ENCODE results near the gene SIGLEC12. TPM values are rescaled to one million over a fixed set of nuclear protein-coding genes. Genes with fewer than 3 reads are reported as not detected.
"Not testable (repeated sequence)": the region's sequence is repeated elsewhere in the genome, so short reads cannot be mapped to it uniquely, and the experiment has no call there.

Gene SIGLEC12
- total RNA-seq, 1 experiment from 2014 or later, result not detected

DNA sequence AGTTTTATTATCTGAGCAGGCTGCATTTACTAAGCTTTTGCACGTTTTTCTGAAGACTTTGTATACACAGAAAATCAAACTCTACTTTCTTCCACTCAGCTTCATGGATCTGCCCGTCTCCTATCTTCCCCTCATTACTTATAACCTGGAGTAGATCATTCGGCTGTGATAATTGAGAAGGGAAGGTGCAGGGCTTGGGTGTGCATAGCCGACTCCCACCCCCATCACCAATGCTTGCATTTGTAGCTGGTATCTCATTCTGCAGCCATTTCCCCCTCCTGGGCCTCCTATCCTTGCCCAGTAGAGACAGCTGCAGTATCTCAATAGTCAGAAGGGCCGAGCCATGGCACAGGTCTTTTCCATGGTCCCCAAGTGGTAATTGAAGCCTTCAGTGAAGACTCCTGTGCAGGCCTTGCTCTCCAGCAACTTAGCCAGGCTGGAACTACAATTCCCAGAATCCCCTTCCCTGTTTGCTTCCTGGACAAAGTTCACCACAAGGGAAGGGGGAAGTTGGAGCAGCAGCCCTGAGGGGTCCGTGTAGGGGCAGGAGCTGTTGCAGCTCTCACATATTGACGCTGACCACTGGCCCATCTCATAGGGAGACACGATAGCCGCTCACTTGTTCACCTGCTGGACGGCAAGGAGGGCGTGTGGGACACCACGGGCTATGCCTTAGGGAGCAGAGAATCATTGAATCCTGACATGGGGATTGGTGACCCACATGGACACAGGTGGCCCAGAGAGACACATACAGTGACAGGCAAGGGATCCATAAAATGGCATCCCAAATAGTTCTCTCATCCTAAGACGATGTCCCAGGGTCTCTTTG, 41.2 kb downstream of the SIGLEC12 start:
- no peak for DNase-seq (ENCODE audit: extremely low read depth, low read depth)

DNA sequence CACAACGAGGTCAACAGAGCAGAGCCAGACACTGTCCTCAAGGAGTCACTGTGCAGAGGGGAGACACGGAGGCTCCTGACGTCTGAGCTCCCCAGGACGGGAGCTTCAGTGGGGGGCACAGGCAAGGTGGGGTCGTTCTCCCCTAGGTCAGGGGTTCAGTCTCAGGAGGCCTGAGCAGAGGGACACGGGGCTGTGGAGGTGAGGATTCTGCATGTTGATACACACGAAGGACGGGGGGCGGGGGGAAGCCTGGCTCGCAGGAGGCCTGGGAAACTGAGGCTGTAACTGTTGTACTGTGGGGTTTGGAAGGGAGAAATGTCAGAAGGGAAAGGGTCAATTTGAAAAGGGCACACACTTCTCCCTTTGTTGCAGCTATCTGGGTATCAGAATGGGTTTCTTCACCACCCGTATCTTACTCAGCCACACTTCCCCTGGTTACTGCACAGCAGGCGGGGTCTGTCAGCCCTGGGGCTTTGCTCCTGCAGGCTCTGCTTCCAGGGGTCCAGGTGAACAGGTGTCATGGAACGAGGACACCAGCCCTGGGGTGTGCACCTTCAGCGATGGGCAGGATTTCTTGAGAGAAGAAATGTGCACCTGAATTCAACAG, 42.6 kb downstream of the SIGLEC12 start:
- no peak for DNase-seq (ENCODE audit: extremely low read depth, low read depth)

DNA sequence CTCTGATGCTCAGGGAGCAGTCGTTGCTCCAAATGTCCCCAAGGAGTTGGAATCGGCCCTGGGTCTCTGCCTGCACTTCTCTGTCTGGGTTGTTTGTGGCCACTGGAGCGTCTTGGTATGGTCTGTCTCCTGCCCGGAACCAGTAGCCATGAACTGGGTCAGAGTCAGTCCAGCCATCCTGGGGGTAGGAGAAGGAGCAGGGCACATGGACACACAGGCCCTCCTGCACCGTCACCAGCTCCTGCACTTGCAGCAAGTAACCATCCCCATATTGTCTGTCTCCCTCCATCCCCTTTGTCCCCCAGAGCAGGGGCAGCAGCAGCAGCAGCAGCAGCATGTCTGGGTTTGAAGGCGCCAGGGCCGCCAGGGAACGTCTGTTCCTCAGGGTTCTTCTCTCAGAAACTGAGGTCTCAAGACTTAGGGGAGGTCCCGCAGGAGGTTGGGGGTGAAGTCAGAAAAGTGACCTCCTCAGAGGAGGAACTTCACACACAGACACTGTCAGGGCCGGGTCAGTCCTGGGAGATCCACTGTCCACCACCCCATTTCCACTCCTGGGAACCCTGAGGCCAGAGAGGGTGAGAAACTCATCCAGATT, 43.5 kb downstream of the SIGLEC12 start, which contains the start of gene SIGLEC8:
Gene SIGLEC8 (minus strand): TSS at position 404 of the 595 bp plus-strand sequence. CDS start 67 bp downstream, at position 337.
- DNase-seq (ENCODE audit: extremely low read depth, low read depth), result no peak

DNA sequence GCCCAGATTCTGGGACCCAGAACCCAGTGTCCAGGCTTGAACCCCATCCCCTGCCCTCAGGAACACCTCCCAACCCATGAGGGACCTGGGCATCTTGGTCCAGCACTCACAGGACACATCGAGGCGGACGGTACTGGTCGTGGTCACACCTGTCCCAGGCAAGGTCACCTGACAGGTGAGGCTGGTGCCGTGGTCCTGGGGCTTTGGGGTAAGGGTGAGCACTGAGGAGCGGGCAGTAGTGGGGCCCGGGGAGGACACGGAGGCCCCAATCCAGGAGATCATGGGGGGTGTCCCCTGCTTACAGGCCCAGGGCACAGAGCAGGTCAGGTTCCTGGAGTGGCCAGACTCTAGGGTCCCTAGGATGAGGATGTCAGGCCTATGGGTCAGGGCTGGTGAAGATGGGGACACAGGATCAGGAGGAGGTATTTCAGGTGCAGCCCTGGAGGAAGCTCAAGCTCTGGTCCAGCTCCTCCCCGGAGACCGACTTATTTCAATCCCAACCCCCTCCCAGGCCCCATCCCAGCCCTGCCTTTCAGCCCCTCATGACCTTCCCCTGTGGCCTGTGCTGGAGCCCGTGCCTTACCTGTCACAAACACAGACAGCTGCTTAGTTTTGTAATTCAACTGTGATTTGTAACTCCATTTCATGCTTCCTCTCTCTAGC, 44.1 kb downstream of the SIGLEC12 start:
- no peak for DNase-seq (ENCODE audit: extremely low read depth, low read depth)

DNA sequence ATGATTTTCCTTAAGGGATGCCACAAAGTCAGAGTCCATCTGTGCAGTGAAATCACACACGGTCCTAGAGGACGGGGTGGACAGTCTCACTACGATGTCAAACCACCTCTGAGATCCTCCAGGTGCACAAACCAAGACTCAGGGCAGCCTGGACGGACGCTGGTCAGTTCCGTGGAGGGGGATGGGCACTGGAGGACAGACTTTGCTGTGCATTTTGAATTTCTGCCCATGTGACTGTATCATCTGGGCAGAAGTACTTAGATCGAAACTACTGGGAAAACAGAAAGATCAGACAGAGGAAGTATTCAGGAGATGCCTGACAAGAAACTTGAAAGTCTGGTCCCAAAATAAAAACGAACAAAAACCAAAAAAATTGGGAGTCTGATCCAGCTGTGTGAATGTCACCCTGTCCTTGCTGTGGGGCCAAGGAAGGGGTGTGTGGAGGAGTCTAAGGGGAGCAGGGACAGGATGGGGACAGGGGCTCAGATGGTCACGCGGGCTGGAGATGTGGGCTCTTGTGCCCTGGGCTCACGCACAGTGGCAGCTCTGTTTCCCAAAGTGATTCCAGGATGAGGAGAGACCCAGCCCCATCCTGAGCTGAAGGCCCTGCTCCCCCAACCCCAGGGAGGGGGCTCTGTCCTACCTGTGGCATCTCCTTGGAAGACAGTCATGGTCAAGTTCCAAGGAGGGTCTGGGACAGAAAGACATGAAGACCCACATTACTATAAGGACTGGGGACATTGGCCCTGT, 44.9 kb downstream of the SIGLEC12 start:
- no peak for DNase-seq (ENCODE audit: extremely low read depth, low read depth)

DNA sequence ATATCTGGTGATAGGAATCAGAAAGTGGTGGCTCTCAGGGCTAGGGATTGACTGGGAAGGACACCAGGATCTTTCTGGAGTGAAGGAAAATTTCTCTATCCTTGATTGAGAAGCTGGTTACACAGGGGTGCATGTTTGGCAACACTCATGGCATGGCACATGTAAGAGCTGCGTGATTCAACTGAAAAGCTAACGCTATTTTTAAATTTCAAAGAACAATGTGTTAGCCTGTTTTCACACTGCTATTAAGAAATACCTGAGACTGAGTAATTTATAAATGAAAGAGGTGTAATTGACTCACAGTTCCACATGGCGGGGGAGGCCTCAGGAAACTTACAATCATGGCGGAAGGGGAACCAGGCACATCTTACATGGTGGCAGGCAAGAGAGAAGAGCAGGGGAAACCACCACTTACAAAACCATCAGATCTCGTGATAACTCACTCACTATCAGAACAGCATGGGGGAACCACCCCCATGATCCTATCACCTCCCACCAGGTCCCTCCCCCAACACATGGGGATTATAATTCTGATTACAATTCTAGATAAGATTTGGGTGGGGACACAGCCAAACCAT, 50.8 kb downstream of the SIGLEC12 start:
- DNase-seq (ENCODE audit: extremely low read depth, low read depth), result no peak

DNA sequence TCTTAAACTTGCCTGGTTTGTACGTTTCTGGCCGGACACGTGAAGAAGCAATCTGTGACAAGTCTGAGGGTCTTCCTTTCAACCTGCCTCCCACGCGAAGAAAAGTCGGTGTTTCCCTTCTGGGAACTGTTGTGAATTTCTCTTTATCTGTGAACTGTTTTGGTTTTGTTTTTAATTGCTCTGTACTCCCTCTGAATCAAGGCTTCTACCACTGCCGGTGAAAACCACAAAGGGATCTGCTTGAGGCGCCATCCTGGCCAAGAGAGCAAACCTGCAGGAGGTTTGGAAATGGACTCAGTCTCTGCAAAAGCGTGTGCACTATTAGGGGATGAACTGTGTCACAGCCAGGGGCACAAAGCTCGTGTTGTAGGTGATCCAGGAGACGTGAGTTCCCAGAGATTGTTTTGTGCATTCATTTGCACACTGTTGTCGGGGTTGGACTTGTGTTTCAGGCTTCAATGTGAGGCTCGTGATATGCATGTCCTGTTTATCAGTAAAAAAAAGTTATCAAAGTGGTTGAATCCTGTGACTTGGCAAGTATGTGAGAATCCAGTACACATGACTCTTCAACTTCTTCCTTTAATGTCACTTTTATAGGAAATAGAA, 53.1 kb downstream of the SIGLEC12 start:
- no peak for DNase-seq (ENCODE audit: extremely low read depth, low read depth)

DNA sequence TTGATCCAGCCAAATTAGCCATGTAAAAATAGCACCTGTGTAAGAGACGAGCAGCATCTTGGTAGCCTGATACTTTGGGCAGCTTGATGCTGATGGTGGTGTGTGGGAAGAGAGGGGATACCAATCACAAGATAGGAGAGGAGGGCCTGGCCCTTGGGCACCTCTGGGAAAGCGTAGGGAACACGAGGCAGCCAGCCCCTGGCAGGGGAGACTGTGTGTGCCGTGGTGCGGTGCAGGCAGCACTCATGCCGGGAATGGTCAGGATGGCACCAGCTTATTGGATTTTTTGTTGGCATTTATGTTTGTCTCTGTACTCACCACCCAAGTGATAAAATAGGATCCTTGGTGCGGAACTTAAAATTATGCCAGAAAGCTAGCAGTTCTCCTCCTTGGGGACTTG, 53.6 kb downstream of the SIGLEC12 start:
- DNase-seq (ENCODE audit: extremely low read depth, low read depth), result no peak

DNA sequence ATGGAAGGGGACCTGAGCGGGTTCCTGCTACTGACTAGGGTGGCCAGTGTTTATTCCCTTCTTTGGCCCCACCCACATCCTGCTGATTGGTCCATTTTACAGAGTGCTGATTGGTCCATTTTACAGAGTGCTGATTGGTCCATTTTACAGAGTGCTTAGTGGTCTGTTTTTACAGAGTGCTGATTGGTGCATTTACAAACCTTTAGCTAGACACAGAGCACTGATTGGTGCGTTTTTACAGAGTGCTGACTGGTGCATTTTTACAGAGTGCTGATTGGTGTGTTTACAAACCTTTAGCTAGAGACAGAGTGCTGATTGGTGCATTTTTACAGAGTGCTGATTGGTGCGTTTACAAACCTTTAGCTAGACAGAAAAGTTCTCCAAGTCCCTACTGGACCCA, 54.1 kb downstream of the SIGLEC12 start:
- DNase-seq (ENCODE audit: extremely low read depth, low read depth), result not testable (repeated sequence)

DNA sequence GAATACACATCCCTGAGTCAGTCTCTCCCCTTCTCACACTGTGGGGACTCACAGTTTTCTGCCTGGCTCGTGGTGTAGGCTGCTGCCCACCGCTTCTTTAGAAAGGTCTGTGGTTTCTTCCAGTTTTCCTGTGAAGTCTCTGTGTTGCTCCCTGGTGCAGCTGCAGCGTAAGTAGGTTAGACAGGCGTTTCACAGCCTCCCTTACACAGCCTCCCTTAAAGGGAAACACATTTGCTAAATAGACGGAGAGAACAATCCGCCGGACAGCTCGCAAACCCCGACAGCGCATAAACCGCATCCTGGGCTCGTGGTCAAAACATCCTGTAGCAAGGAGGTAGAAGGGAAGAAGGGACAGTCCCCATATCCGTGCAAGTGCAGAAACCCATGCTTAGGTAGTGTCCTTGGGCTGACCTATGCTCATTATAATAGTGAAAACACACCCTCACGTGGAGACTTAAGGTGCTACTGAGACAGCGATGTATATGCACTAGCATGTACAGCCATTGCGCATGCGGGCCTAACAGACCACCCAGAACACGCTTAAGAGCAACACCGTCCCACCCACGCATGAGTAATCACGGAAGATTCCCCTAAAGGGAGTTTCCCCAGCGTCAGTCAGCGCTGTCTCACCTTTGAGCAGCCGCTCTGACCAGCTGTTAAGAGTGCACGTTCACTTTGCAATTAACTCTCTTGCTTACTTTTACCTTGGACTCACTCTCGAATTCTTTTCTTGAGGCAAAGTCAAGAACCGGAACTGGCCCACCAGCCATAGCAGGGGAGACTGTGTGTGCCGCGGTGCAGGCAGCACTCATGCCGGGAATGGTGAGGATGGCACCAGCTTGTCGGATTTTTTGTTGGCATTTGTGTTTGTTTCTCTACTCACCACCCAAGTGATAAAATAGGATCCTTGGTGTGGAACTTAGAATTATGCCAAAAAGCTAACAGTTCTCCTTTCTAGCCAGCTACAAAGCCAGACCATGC, 59.9 kb downstream of the SIGLEC12 start:
- DNase-seq (ENCODE audit: extremely low read depth, low read depth), result no peak

Small RNA genes lying within 50 kb of the gene (small RNA-seq; reads per million reads assigned to genes)
- gene AC020914.3, result 0 reads per million in 2 experiments
- gene AC020914.5, result 0 reads per million in 2 experiments

Other genes starting within 250 kb of the SIGLEC12 start
- 0.66 TPM in 1 of 2 replicates, not detected in the other for gene IGLON5, start 190.2 kb downstream of the SIGLEC12 start, total RNA-seq (2014; rRNA removed; shearing (Covaris generic))
- gene VSIG10L, start 159.7 kb downstream of the SIGLEC12 start, total RNA-seq (2014; rRNA removed; shearing (Covaris generic)), result 1.2 and 1.6 TPM in 2 replicates
- 77.3 and 88.4 TPM in 2 replicates for gene ETFB, start 135.4 kb downstream of the SIGLEC12 start, total RNA-seq (2014; rRNA removed; shearing (Covaris generic))
- gene CLDND2, start 132.8 kb downstream of the SIGLEC12 start, total RNA-seq (2014; rRNA removed; shearing (Covaris generic)), result 0.27 and 1.2 TPM in 2 replicates
- not detected in 2 replicates for gene NKG7, start 129.1 kb downstream of the SIGLEC12 start, total RNA-seq (2014; rRNA removed; shearing (Covaris generic))
- gene LIM2, start 113.8 kb downstream of the SIGLEC12 start, total RNA-seq (2014; rRNA removed; shearing (Covaris generic)), result not detected in 2 replicates
- gene C19orf84, start 111.2 kb downstream of the SIGLEC12 start, total RNA-seq (2014; rRNA removed; shearing (Covaris generic)), result not detected in 2 replicates
- not detected in 2 replicates for gene SIGLEC10, start 84.2 kb downstream of the SIGLEC12 start, total RNA-seq (2014; rRNA removed; shearing (Covaris generic))
- not detected in 2 replicates for gene SIGLEC8, start 43.3 kb downstream of the SIGLEC12 start, total RNA-seq (2014; rRNA removed; shearing (Covaris generic))
- not detected in 2 replicates for gene CEACAM18, start 23.3 kb downstream of the SIGLEC12 start, total RNA-seq (2014; rRNA removed; shearing (Covaris generic))
- gene SIGLEC6, start 29.9 kb upstream of the SIGLEC12 start, total RNA-seq (2014; rRNA removed; shearing (Covaris generic)), result not detected in 2 replicates
- gene ZNF175, start 69.5 kb upstream of the SIGLEC12 start, total RNA-seq (2014; rRNA removed; shearing (Covaris generic)), result 2.9 and 3.4 TPM in 2 replicates
- not detected in 2 replicates for gene SIGLEC5, start 128.6 kb upstream of the SIGLEC12 start, total RNA-seq (2014; rRNA removed; shearing (Covaris generic))
- not detected in 2 replicates for gene SIGLEC14, start 145.0 kb upstream of the SIGLEC12 start, total RNA-seq (2014; rRNA removed; shearing (Covaris generic))
- 3.5 and 4.7 TPM in 2 replicates for gene SPACA6, start 191.5 kb upstream of the SIGLEC12 start, total RNA-seq (2014; rRNA removed; shearing (Covaris generic))
- gene HAS1, start 222.2 kb upstream of the SIGLEC12 start, total RNA-seq (2014; rRNA removed; shearing (Covaris generic)), result not detected in 2 replicates